ENCODE measurements around the gene OR5D14.

- TF ChIP-seq, protein P1, sequence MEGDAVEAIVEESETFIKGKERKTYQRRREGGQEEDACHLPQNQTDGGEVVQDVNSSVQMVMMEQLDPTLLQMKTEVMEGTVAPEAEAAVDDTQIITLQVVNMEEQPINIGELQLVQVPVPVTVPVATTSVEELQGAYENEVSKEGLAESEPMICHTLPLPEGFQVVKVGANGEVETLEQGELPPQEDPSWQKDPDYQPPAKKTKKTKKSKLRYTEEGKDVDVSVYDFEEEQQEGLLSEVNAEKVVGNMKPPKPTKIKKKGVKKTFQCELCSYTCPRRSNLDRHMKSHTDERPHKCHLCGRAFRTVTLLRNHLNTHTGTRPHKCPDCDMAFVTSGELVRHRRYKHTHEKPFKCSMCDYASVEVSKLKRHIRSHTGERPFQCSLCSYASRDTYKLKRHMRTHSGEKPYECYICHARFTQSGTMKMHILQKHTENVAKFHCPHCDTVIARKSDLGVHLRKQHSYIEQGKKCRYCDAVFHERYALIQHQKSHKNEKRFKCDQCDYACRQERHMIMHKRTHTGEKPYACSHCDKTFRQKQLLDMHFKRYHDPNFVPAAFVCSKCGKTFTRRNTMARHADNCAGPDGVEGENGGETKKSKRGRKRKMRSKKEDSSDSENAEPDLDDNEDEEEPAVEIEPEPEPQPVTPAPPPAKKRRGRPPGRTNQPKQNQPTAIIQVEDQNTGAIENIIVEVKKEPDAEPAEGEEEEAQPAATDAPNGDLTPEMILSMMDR (IDR thresholded peaks at IDR 0.05; ENCODE audit: insufficient read depth, low read length): no peak
- TF ChIP-seq REST (IDR thresholded peaks at IDR 0.05; ENCODE audit: insufficient replicate concordance, low read depth): no peak
- no peak for TF ChIP-seq POLR2AphosphoS5 (IDR thresholded peaks at IDR 0.05; ENCODE audit: low read depth)
- no peak for TF ChIP-seq GABPA (IDR thresholded peaks at IDR 0.05; ENCODE audit: low read depth)
Measured at GRCh38 chr11:55826919-55827318, 31.6 kb downstream of the OR5D14 start, which contains the start of gene OR5L2.
